Measurements from ENCODE around the gene CDK6. TPM values are rescaled to one million over a fixed set of nuclear protein-coding genes. Genes with fewer than 3 reads are reported as not detected.

Gene CDK6
- total and polyA plus RNA-seq, 2 of the 8 experiments (the other 6 are each of a cell fraction or from before 2014, with no cell fraction given) = 5.9 to 18.9 TPM

DNA sequence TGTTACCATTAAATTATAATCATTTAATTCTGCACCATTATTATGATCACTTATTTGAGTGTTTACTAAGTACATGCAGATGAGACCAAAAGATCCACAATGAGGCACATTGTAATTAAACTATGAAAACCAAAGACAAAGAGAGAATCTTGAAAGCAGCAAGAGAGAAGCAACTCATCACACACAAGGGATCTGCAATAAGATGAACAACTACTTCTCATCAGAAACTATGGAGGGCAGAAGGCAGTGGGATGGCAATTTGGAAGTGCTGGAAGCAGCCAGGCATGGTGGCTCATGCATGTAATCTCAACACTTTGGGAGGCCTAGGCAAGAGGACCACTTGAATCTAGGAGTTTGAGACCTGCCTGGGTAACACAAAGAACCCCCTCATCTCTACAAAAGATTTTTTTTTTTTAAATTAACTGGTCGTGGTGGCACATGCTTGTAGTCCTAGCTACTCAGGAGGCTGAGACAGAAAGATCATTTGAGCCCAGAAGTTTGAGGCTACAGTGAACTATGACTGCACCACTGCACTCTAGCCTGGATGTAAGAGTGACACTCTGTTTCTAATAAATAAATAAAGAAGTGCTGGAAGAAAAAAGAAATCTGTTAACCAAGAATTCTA lies 47.7 kb downstream of the CDK6 start (continued):
- TF ChIP-seq TAF7 (optimal IDR thresholded peaks at IDR 0.05; ENCODE audit: borderline replicate concordance, low read depth, low read length) = no peak
- TF ChIP-seq GABPA (IDR thresholded peaks at IDR 0.05; ENCODE audit: borderline replicate concordance, insufficient read depth, low read length) = no peak
- no peak for TF ChIP-seq ZNF274 (IDR thresholded peaks at IDR 0.05; ENCODE audit: borderline replicate concordance, extremely low read depth, low read length)
- no peak for TF ChIP-seq ATF2 (IDR thresholded peaks at IDR 0.05; ENCODE audit: low read length)
- TF ChIP-seq CHD1 (IDR thresholded peaks at IDR 0.05; ENCODE audit: low read depth, low read length) = no peak

Measured in H1 (cell line).